T-helper 1 cell treated with Interleukin-12 subunit alpha and Interleukin-12 subunit beta and Interleukin-4 antibody, amounts not matched to agents 30 ng/mL and 1 ng/mL, for 36 hours (primary cell): Measurements from ENCODE around the gene SAYSD1. TPM values are rescaled to one million over a fixed set of nuclear protein-coding genes. Genes with fewer than 3 reads are reported as not detected.

ENCODE experiments used
- intact Hi-C: fragments of 100-400 bp; cut with micrococcal nuclease; formaldehyde crosslinking; loops from one replicate; pipeline ENCODE4 v1.15.1; 2024
- total RNA-seq: library from RNA; stranded (reverse); gene quantifications from 2 replicates; pipeline ENCODE4 v1.2.3, GENCODE V29; 2022

SAYSD1 gene
- total RNA-seq, 1 donor from 2014 or later = 13.1 TPM

DNA sequence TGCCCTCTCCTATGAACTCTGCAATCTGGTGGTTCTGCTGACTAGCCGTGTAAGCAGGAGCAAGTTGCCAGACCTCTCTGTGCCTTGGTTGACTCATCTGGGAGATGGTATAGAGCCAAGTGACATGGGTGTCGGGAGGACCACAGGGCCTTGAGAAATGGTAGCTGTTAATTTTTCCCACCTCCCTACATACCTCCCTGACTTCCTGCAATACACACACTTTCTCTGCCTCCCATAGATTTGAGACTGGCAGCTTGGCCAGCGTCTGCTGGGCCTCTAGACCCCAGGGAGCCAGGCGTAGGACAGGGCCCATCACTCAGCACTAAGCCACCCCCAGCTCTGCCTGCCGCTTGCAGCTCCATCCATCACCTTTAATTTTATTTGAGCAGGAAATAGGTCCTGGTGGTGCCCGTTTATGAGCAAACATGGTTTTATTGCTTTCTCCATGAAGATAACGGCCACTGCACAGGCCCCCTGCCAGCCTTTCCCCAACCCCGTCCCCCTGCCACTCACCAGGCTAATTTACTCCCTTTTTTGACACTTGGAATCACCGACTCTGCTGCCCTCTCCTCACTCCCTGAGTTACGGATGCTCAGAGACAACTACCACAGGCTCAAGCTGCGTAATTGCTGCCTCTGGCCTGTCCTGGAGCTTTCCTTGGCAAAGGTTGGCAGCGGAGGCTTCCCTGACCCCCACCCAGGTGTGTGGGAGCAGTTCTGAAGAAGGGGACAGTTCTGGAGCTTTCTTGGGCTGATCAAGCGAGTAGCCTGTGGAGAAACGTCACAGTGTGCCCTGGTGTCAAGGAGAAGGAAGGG is 55.3 kb downstream of the SAYSD1 start:
- intact Hi-C loops = no loop called here

DNA sequence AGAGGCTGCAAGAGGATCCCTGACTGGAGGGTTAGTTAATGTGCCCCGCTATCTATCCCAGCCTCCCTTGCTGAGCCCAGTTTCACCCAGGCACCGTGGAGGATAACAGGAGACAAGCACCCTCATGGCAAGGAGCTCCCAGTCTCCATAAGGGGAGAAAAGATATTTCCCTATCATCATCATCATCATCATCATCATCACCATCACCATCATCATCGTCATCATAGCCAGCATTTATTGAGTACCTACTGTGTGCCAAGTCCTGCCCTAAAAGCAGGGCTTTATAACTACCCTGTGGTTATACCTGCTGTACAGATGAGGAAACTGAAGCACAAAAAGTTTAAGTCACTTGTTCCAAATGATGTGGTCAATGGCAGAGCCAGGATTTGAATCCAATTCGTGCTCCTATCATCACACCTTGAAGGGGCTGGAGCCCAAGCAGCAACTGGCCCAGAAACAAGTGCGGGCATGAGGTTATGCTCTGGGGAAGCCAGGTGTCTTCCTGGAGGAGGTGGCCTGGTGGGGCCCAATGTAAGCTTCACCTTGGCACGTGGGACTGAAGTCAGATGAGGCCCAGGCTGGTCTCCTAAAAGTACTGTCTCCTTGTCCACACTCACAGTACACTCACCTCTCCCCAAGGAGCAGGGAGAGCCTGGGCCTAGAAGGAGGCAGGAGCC is 56.4 kb downstream of the SAYSD1 start:
- intact Hi-C loops = no loop called here

DNA sequence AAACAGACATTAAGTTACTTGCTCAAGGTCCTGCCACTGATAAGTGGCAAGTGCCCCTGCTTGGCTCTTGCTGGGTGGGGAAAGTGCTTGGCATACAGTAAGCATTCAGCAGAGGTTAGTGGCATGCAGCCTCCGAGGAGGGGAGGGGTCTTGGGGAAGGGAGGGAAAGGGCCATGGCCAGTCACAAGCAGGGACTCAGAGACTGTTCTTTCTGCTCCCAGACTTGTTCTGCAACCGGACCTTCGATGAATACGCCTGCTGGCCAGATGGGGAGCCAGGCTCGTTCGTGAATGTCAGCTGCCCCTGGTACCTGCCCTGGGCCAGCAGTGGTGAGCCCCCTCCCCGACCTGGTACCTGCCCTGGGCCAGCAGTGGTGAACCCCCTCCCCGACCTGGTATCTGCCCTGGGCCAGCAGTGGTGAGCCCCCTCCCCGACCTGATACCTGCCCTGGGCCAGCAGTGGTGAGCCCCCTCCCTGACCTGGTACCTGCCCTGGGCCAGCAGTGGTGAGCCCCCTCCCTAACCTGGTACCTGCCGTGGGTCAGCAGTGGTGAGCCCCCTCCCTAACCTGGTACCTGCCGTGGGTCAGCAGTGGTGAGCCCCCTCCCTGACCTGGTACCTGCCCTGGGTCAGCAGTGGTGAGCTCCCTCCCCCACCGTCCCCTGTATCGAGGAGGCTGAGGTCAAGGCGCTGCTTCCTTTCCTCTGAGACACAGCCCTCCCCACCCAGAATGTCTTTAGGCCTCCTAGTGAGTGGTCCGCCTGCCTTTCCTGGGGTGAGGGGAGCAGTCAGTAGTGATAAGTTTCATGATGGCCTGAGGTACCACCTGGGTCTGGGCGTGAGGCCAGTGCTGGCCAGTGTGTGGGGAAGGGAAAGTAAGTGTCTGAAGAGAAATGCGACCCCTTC is 57.5 kb downstream of the SAYSD1 start:
- intact Hi-C loops = no loop called here

DNA sequence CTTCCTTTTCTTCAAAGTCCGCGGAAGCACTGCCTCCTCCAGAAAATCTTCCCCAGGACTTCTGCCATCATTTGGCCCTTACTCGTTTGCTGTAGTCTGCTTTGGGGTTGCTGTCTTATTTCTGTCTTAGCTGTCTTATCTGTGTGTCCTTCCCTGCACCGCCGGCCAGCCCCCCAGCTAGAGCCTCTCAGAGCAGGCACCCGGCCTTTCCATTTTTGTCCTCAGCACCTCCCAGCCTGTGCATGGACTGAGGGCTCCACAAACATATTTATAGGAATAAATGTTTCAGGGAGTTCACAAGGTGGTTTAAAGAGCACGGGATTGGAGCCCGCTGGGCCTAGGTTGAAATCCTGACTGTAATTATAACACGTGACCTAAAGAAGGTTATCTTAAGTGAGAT is 58.3 kb downstream of the SAYSD1 start:
- intact Hi-C loops = no loop called here

DNA sequence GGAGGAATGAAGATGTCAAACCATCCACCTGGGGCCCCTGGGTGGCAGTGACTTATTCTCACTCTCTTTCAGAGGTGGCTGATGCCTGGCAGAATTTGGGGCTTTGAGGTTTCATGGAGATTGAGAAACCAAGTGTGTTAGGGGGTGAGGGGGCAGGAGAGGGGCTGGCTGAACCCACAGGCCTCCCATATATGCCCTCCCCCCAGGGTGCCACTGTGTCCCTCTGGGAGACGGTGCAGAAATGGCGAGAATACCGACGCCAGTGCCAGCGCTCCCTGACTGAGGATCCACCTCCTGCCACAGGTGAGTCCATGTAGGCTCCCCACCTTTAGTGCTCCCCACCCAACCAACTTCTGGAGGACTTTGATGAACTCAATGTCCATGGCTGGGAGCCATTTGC is 58.8 kb downstream of the SAYSD1 start:
- intact Hi-C loops = no loop called here

DNA sequence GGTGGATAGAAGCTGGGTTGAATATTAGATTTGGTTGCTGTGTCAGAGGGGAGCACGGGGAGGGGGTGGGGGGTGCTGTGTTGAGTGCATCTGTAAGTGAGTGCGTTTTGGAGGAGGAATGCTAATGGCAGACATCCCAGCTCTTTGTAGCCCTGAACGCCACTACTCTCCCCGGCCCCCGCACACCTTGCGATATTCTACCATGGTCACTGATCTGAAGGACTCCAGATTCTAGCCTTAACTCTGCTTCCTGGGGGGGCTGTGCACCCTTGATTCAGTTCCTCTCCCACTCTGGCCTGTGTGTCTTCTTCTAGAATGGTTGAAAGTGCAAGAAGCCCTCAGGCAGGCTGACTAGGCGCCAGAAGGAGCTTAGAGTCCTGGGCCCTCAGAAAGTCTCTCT is 59.3 kb downstream of the SAYSD1 start:
- intact Hi-C loops = no loop called here

DNA sequence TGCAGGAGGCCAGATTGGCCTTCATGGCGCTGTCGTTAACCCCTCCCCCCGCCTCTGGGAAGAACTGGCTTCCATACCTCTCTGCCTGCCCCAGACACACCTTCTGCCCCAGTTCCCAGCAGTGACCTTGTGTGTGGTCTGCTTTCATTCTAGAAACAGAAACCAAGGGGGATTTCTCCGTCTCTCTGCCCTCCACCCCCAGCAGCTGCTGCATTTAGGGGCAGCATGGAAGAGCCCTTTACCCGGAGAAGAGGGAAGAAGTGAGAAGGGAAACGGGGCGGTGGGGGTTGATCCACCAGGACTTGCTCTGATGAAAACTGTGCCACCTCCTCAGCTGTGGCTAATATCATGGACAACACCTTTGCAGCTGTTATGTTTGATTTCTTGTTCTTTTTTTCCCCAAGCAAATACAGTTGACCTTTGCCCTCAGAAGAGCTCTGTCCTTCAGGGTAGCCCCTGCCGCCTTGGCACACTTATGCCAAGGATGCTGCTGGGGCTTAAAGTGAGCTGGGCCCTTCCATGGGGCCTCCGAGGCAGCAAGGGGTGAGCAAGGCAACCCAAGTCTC is 60.3 kb downstream of the SAYSD1 start:
- intact Hi-C loops = no loop called here

Other genes with a start within 250 kb of the SAYSD1 start
- gene GLP1R, start 66.4 kb downstream of the SAYSD1 start, total RNA-seq = not detected in 2 replicates
- gene KCNK5, start 114.3 kb upstream of the SAYSD1 start, total RNA-seq = 12.0 TPM in 2 replicates
- not detected in 2 replicates for gene KCNK17, start 199.2 kb upstream of the SAYSD1 start, total RNA-seq
- not detected in 2 replicates for gene KCNK16, start 207.5 kb upstream of the SAYSD1 start, total RNA-seq